Measurements from ENCODE around the gene APH1B. TPM values are rescaled to one million over a fixed set of nuclear protein-coding genes. Genes with fewer than 3 reads are reported as not detected.

APH1B gene
- total RNA-seq, 1 experiment from 2014 or later: 5.8 TPM

DNA sequence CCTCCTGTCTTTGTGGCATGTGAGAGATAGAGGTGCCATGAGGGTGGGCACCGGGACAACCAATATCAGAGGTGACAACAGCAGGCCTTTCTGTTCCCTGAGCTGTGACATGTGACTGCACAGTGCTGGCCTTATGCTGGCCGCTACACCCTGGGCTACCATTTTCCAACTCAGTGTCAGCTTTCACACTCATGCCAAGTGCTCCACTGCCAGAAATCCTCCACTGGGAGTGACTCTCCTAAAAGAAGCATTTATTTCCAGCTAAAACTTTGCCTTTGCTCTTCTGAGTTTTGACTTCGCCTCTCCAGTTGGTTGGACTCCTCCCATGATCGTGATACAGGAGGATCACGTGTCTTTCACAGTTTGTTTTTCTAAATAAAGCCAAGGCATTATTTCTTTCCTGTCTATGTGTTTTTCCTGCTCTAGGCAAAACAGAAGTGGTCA is 72.8 kb downstream of the APH1B start:
- peaks cover 10% of the 10 kb centered on the region for H3K4me1 ChIP-seq (replicated peaks; ENCODE audit: insufficient read depth)
- no TSS peak for BruUV-seq (replicated peaks)
- TF ChIP-seq, protein P1, sequence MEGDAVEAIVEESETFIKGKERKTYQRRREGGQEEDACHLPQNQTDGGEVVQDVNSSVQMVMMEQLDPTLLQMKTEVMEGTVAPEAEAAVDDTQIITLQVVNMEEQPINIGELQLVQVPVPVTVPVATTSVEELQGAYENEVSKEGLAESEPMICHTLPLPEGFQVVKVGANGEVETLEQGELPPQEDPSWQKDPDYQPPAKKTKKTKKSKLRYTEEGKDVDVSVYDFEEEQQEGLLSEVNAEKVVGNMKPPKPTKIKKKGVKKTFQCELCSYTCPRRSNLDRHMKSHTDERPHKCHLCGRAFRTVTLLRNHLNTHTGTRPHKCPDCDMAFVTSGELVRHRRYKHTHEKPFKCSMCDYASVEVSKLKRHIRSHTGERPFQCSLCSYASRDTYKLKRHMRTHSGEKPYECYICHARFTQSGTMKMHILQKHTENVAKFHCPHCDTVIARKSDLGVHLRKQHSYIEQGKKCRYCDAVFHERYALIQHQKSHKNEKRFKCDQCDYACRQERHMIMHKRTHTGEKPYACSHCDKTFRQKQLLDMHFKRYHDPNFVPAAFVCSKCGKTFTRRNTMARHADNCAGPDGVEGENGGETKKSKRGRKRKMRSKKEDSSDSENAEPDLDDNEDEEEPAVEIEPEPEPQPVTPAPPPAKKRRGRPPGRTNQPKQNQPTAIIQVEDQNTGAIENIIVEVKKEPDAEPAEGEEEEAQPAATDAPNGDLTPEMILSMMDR (conservative IDR thresholded peaks at IDR 0.05): no peak
- no peak for TF ChIP-seq EZH2 (IDR thresholded peaks at IDR 0.05; ENCODE audit: low read depth)
- H4K20me1 ChIP-seq (ENCODE audit: insufficient read depth): no peaks in the 10 kb centered on the region
- no peaks in the 10 kb centered on the region for H3K9me2 ChIP-seq (ENCODE audit: insufficient read depth)
- ChIA-PET CTCF (interaction anchor here (0.6 kb wide), 1 partner anchor 880 kb away, joined by 3 read pairs; no protein-coding TSS in a partner anchor), POLR2A (ENCODE audit: unreplicated experiment) (no interaction called here)
- H3K27ac ChIP-seq: no peak overlapping the region
- H3K79me2 ChIP-seq (ENCODE audit: low read depth): no peaks in the 10 kb centered on the region
- no peaks in the 10 kb centered on the region for H3K9me3 ChIP-seq (ENCODE audit: insufficient read depth, low read depth)
- no peak overlapping the region for H3K4me2 ChIP-seq
- H3K36me3 ChIP-seq (ENCODE audit: low read depth): no peaks in the 10 kb centered on the region
- no peaks in the 10 kb centered on the region for H3K27me3 ChIP-seq (ENCODE audit: insufficient read depth, low read depth)
- no peak for DNase-seq
- H3K4me3 ChIP-seq: no peak overlapping the region
- no peaks in the 10 kb centered on the region for H3F3A ChIP-seq (ENCODE audit: insufficient read depth, low read depth)
- intact Hi-C loops (cut with micrococcal nuclease; ENCODE audit: unreplicated experiment): no loop called here
- no peak overlapping the region for H2AFZ ChIP-seq

DNA sequence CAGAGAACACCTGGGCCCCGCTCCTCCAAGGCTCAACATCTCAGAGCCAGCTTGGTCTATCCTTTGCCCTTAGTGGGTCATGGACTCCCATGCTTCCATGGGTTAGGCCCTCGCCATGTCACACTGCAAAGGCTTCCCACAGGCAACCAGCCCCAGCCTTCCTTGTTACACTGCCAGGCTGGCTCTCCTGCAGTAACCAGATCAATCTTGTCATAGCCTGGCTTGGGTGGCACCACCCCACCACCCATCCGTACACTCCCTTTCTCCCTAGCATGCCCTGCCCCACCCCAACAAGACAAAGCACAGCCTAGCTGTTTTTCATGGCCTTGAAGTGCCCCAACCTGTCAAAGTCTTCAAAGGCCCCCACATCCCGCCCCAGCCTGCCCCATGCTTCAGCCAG is 73.8 kb downstream of the APH1B start:
- peaks cover 10% of the 10 kb centered on the region for H3K4me1 ChIP-seq (replicated peaks; ENCODE audit: insufficient read depth)
- CTCF ChIA-PET: no interaction called here

DNA sequence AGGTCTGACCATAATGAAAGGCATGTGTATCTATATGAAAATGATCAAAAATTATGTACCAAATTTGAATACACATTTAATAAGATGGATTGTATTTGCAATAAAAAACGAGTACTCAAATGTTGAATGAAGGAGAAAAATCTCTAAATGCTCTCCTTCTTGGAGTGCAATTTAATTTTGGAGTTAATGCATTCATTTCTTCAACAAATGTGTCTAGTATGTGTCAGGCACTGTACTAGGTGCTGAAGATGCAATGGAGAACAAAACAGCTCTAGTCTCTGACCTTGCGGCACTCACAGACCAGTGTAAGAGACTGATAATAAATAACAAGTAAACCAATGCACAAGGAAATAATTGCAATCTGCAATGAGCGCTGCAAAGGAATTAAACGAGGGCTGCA is 75.4 kb downstream of the APH1B start:
- Histone ChIP-seq H2AFZ (no peak overlapping the region), H3K36me3 (ENCODE audit: low read depth) (no peaks in the 10 kb centered on the region), H3K27ac (no peak overlapping the region), H4K20me1 (ENCODE audit: insufficient read depth) (no peaks in the 10 kb centered on the region), H3F3A (ENCODE audit: insufficient read depth, low read depth) (no peaks in the 10 kb centered on the region), H3K27me3 (ENCODE audit: insufficient read depth, low read depth) (no peaks in the 10 kb centered on the region), H3K4me1 (replicated peaks; ENCODE audit: insufficient read depth) (peaks cover 10% of the 10 kb centered on the region), H3K79me2 (ENCODE audit: low read depth) (no peaks in the 10 kb centered on the region), H3K4me3 (no peak overlapping the region), H3K4me2 (no peak overlapping the region), H3K9me3 (ENCODE audit: insufficient read depth, low read depth) (no peaks in the 10 kb centered on the region), H3K9me2 (ENCODE audit: insufficient read depth) (no peaks in the 10 kb centered on the region)
- DNase-seq: no peak
- TF ChIP-seq, protein P1 (conservative IDR thresholded peaks at IDR 0.05): no peak
- TF ChIP-seq EZH2 (IDR thresholded peaks at IDR 0.05; ENCODE audit: low read depth): no peak
- POLR2A ChIA-PET (ENCODE audit: unreplicated experiment): no interaction called here
- intact Hi-C loops (cut with micrococcal nuclease; ENCODE audit: unreplicated experiment): no loop called here
- BruUV-seq (replicated peaks): no TSS peak
- CTCF ChIA-PET: no interaction called here

More for the DNA sequence above, 73.8 kb downstream of the APH1B start:
- Histone ChIP-seq H3K4me2 (no peak overlapping the region), H3K27me3 (ENCODE audit: insufficient read depth, low read depth) (no peaks in the 10 kb centered on the region), H2AFZ (no peak overlapping the region), H4K20me1 (ENCODE audit: insufficient read depth) (no peaks in the 10 kb centered on the region), H3K9me3 (ENCODE audit: insufficient read depth, low read depth) (no peaks in the 10 kb centered on the region), H3F3A (ENCODE audit: insufficient read depth, low read depth) (no peaks in the 10 kb centered on the region), H3K4me3 (no peak overlapping the region), H3K36me3 (ENCODE audit: low read depth) (no peaks in the 10 kb centered on the region), H3K27ac (no peak overlapping the region), H3K9me2 (ENCODE audit: insufficient read depth) (no peaks in the 10 kb centered on the region), H3K79me2 (ENCODE audit: low read depth) (no peaks in the 10 kb centered on the region)
- TF ChIP-seq, protein P1 (conservative IDR thresholded peaks at IDR 0.05): no peak
- no peak for TF ChIP-seq EZH2 (IDR thresholded peaks at IDR 0.05; ENCODE audit: low read depth)
- intact Hi-C loops (cut with micrococcal nuclease; ENCODE audit: unreplicated experiment): no loop called here
- no TSS peak for BruUV-seq (replicated peaks)
- POLR2A ChIA-PET (ENCODE audit: unreplicated experiment): no interaction called here
- DNase-seq: no peak
